Epithelial cell of alveolus of lung (primary cell): ENCODE data around the gene FHIP1B. TPM values are rescaled to one million over a fixed set of nuclear protein-coding genes. Genes with fewer than 3 reads are reported as not detected.

Source experiments
- total RNA-seq: library from RNA; depleted of rRNA; stranded (reverse); fragments of >200 nt; gene quantifications from 2 replicates; pipeline ENCODE4 v1.2.1, GENCODE V29; 2015

The FHIP1B gene
- total RNA-seq, result 21.1 and 25.6 TPM in 2 replicates

GRCh38 chr11:6234387-6235107, at the start of gene FHIP1B:
FHIP1B (minus strand) TSS chr11:6234636; CDS start chr11:6224516, 10,120 bp downstream.

GRCh38 chr11:6238902-6239301, 4.5 kb upstream of the FHIP1B start, which contains the start of gene CNGA4:
CNGA4 (plus strand) TSS chr11:6239089; CDS start chr11:6239207, 118 bp downstream.

DNA sequence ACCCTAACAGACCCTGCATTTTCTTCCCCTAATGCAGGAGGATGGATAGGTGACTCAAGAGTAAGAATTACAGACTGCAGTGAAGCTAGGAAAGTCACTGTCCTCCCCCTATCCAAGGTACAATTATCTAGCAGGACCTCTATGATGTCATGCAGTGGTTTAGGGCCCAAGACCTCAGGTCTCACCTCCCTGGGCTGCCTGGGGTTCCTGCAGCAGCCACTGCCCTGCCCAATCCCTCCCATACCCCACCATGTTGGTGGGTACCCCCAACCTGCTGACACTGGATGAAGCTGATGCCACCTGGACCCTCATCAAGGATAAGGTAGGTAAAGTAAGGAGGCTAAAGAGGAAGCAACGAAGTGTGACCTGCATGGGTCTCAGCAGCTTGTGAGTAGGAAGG, 29.1 kb downstream of the FHIP1B start, which contains the start of gene C11orf42:
Gene C11orf42, plus strand, starts transcription at position 192 of the 400 bp plus-strand sequence. Its CDS starts 59 bp downstream, at position 251.

GRCh38 chr11:6199174-6199810, 35.1 kb downstream of the FHIP1B start, which contains the start of gene OR52W1:
OR52W1 (plus strand) TSS chr11:6199224; CDS start chr11:6199224, 0 bp downstream.

GRCh38 chr11:6170226-6170625, 64.2 kb downstream of the FHIP1B start, which contains the start of gene OR52B2:
OR52B2 (minus strand) TSS chr11:6170326; CDS start chr11:6170326, 0 bp downstream.

Other genes starting within 250 kb of the FHIP1B start
- gene OR52L1, start 247.7 kb downstream of the FHIP1B start, total RNA-seq, result not detected in 2 replicates
- gene OR56A4, start 227.7 kb downstream of the FHIP1B start, total RNA-seq, result not detected in 2 replicates
- not detected in 2 replicates for gene OR56A1, start 203.9 kb downstream of the FHIP1B start, total RNA-seq
- gene OR56B4, start 127.0 kb downstream of the FHIP1B start, total RNA-seq, result not detected in 2 replicates
- not detected in 2 replicates for gene OR52B2, start 64.3 kb downstream of the FHIP1B start, total RNA-seq
- gene OR52W1, start 35.4 kb downstream of the FHIP1B start, total RNA-seq, result not detected in 2 replicates
- not detected in 2 replicates for gene C11orf42, start 29.1 kb downstream of the FHIP1B start, total RNA-seq
- 0.16 TPM in 1 of 2 replicates, not detected in the other for gene CNGA4, start 4.5 kb upstream of the FHIP1B start, total RNA-seq
- not detected in 2 replicates for gene CCKBR, start 25.2 kb upstream of the FHIP1B start, total RNA-seq
- 114 and 694 TPM in 2 replicates for gene CAVIN3, start 85.9 kb upstream of the FHIP1B start, total RNA-seq
- 59.0 and 71.1 TPM in 2 replicates for gene SMPD1, start 155.8 kb upstream of the FHIP1B start, total RNA-seq
- 41.0 and 41.1 TPM in 2 replicates for gene APBB1, start 184.5 kb upstream of the FHIP1B start, total RNA-seq
- 1.4 TPM in 1 of 2 replicates, not detected in the other for gene HPX, start 206.4 kb upstream of the FHIP1B start, total RNA-seq
- 12.8 and 14.2 TPM in 2 replicates for gene TRIM3, start 239.3 kb upstream of the FHIP1B start, total RNA-seq
- 53.4 and 79.7 TPM in 2 replicates for gene ARFIP2, start 246.7 kb upstream of the FHIP1B start, total RNA-seq
- gene TIMM10B, start 246.9 kb upstream of the FHIP1B start, total RNA-seq, result 26.2 and 47.2 TPM in 2 replicates